Endodermal cell (in vitro differentiated cells): ENCODE data around the gene NAGA. TPM values are rescaled to one million over a fixed set of nuclear protein-coding genes. Genes with fewer than 3 reads are reported as not detected.

Experiments used
- DNase-seq: peaks from one replicate; pipeline ENCODE4 v3.0.0-alpha.2; 2017
- H3K27ac ChIP-seq: 2 replicates; pipeline ENCODE4 v1.5.1; 2013; ENCODE audit warnings: mild to moderate bottlenecking, low read depth, low read length, moderate library complexity
- H3K27me3 ChIP-seq: 2 replicates; pipeline ENCODE4 v1.6.1; 2013; ENCODE audit warnings: mild to moderate bottlenecking, low read length, moderate library complexity; ENCODE audit not compliant: insufficient read depth, control insufficient read depth, poor library complexity, severe bottlenecking
- H3K36me3 ChIP-seq: 2 replicates; pipeline ENCODE4 v1.7.0; 2013; ENCODE audit warnings: mild to moderate bottlenecking, low read length, moderate library complexity; ENCODE audit not compliant: control insufficient read depth, insufficient read depth
- H3K4me1 ChIP-seq: one replicate; pipeline ENCODE4 v1.7.0; 2013; ENCODE audit warnings: low read length; ENCODE audit not compliant: control insufficient read depth, insufficient read depth
- H3K4me3 ChIP-seq: 2 replicates; pipeline ENCODE4 v1.5.1; 2013; ENCODE audit warnings: mild to moderate bottlenecking, low read length, moderate library complexity
- H3K9ac ChIP-seq: 2 replicates; pipeline ENCODE4 v1.6.1; 2013; ENCODE audit warnings: mild to moderate bottlenecking, low read length, moderate library complexity; ENCODE audit not compliant: poor library complexity, severe bottlenecking; ENCODE audit errors: extremely low read depth
- H3K9me3 ChIP-seq: 2 replicates; pipeline ENCODE4 v1.6.1; 2013; ENCODE audit warnings: mild to moderate bottlenecking, low read length, moderate library complexity; ENCODE audit not compliant: control insufficient read depth
- H3K27ac Mint-ChIP-seq: 2 replicates; pipeline ENCODE4 v1.8.0; 2020; ENCODE audit warnings: mixed read lengths
- H3K27me3 Mint-ChIP-seq: 2 replicates; pipeline ENCODE4 v1.8.0; 2021; ENCODE audit warnings: mild to moderate bottlenecking, mixed read lengths; ENCODE audit not compliant: insufficient read depth
- H3K36me3 Mint-ChIP-seq: 2 replicates; pipeline ENCODE4 v1.8.0; 2020; ENCODE audit warnings: low read depth, mixed read lengths
- H3K4me1 Mint-ChIP-seq: 2 replicates; pipeline ENCODE4 v1.8.0; 2020; ENCODE audit warnings: mixed read lengths
- H3K4me3 Mint-ChIP-seq: 2 replicates; pipeline ENCODE4 v1.8.0; 2020; ENCODE audit warnings: mild to moderate bottlenecking, moderate library complexity, mixed read lengths
- H3K9me3 Mint-ChIP-seq: 2 replicates; pipeline ENCODE4 v1.8.0; 2020; ENCODE audit warnings: mild to moderate bottlenecking, mixed read lengths
- CTCF ChIP-seq: fragments of 200-600 bp; sonication (generic); conservative IDR thresholded peaks from 2 replicates; pipeline ENCODE4 v1.5.0; 2021; ENCODE audit warnings: antibody characterized with exemption, mild to moderate bottlenecking
- WGBS, 2 experiments: methylation state at CpG; one replicate each; pipeline versions ENCODE4 v1.1.5 to v1.1.7; 2013; ENCODE audit warnings: missing lambda C conversion rate in 2 of 2, mixed read lengths in 1 of 2; ENCODE audit not compliant: insufficient coverage in 1 of 2, insufficient read length in 1 of 2; 5-methylcytosine and 5-hydroxymethylcytosine counted together
- total RNA-seq, 2 donors: library from RNA; stranded (reverse); fragmentation: NEBNext Ultra II Directional in 1 of 2; extraction: Animal tissue kit (Norgen Biotek cat#: 25700) in 1 of 2; gene quantifications; 2 replicates in 1 of 2; 3 replicates in 1 of 2; pipeline ENCODE4 v1.2.1, GENCODE V29; 2021

Gene NAGA
- total RNA-seq, 2 donors from 2014 or later = 19.2 to 25.4 TPM

GRCh38 chr22:42066126-42066761, 4.4 kb downstream of the NAGA start:
- Histone ChIP-seq H3K4me3 (no peak overlapping the region), H3K9me3 (no peaks in the 10 kb centered on the region), H3K27ac (no peak overlapping the region), H3K4me1 (no peaks in the 10 kb centered on the region), H3K27me3 (no peaks in the 10 kb centered on the region), H3K9ac (no peak overlapping the region), H3K36me3 (peaks cover 17% of the 10 kb centered on the region)
- H3K36me3 Mint-ChIP-seq = peaks cover 44% of the 10 kb centered on the region
- no peak for TF ChIP-seq CTCF
- peaks cover 1% of the 10 kb centered on the region for H3K27me3 Mint-ChIP-seq
- H3K27ac Mint-ChIP-seq = no peak overlapping the region
- peaks cover 15% of the 10 kb centered on the region for H3K4me1 Mint-ChIP-seq
- 92 to 100% methylated on average over 4 to 7 of the region's 7 CpGs for WGBS, 2 experiments
- no peak for DNase-seq
- no peaks in the 10 kb centered on the region for H3K9me3 Mint-ChIP-seq
- H3K4me3 Mint-ChIP-seq = no peak overlapping the region

- H3K9ac ChIP-seq = no peak overlapping the region
- no peak overlapping the region for H3K27ac ChIP-seq
- H3K4me3 Mint-ChIP-seq = no peak overlapping the region
- 73 to 83% methylated on average over 9 to 13 of the region's 13 CpGs for WGBS, 2 experiments
- H3K36me3 ChIP-seq = peaks cover 20% of the 10 kb centered on the region
- no peaks in the 10 kb centered on the region for H3K9me3 Mint-ChIP-seq
- H3K4me1 Mint-ChIP-seq = peaks cover 15% of the 10 kb centered on the region
- H3K27me3 Mint-ChIP-seq = no peaks in the 10 kb centered on the region
- no peak overlapping the region for H3K4me3 ChIP-seq
- DNase-seq = peak; percentile 81
- peaks cover 51% of the 10 kb centered on the region for H3K36me3 Mint-ChIP-seq
- H3K9me3 ChIP-seq = no peaks in the 10 kb centered on the region
- no peaks in the 10 kb centered on the region for H3K4me1 ChIP-seq
- TF ChIP-seq CTCF = no peak
- H3K27me3 ChIP-seq = no peaks in the 10 kb centered on the region
- peak overlapping the region; percentile 56 for H3K27ac Mint-ChIP-seq
These were observed 5.0 kb downstream of the NAGA start for GRCh38 chr22:42065438-42066125.

GRCh38 chr22:42064629-42065028, 6.0 kb downstream of the NAGA start:
- peaks cover 30% of the 10 kb centered on the region for H3K36me3 ChIP-seq
- DNase-seq = no peak
- H3K36me3 Mint-ChIP-seq = peaks cover 60% of the 10 kb centered on the region
- H3K9me3 ChIP-seq = no peaks in the 10 kb centered on the region
- no peak overlapping the region for H3K9ac ChIP-seq
- no peak for TF ChIP-seq CTCF
- H3K4me3 Mint-ChIP-seq = no peak overlapping the region
- no peaks in the 10 kb centered on the region for H3K27me3 Mint-ChIP-seq
- H3K27me3 ChIP-seq = no peaks in the 10 kb centered on the region
- peaks cover 10% of the 10 kb centered on the region for H3K4me1 Mint-ChIP-seq
- no peaks in the 10 kb centered on the region for H3K4me1 ChIP-seq
- no peaks in the 10 kb centered on the region for H3K9me3 Mint-ChIP-seq
- WGBS, 2 experiments = 94 to 100% methylated on average over 1 of the region's 1 CpG
- no peak overlapping the region for H3K27ac ChIP-seq
- H3K4me3 ChIP-seq = no peak overlapping the region
- no peak overlapping the region for H3K27ac Mint-ChIP-seq
